GM12878 (cell line): ENCODE measurements around the gene NDUFS6. TPM values are rescaled to one million over a fixed set of nuclear protein-coding genes. Genes with fewer than 3 reads are reported as not detected.

Experiments used
- ATAC-seq: fragments of 200-7000 bp; cut with Tn5 transposase; 3 replicates; pipeline ENCODE4 v1.9.1; 2020; ENCODE audit warnings: mild to moderate bottlenecking, moderate library complexity
- BruUV-seq: library from RNA; stranded (reverse); fragments of 400-500 nt; replicated peaks from 2 replicates; lab custom pipeline; 2021; lab: Mats Ljungman, UMichigan
- CTCF ChIA-PET: fragments of 300-600 bp; sonication (Branson Sonifier 250); formaldehyde crosslinking; extraction: SDS; loops from one replicate; lab custom pipeline; 2021; ENCODE audit warnings: inconsistent platforms; lab: Yijun Ruan, JAX
- POLR2A ChIA-PET: fragments of 350-600 bp; formaldehyde crosslinking; extraction: SDS; loops from one replicate; lab custom pipeline; 2021; ENCODE audit warnings: inconsistent platforms; lab: Charles Lee
- RAD21 ChIA-PET: fragments of 300-600 bp; sonication (Branson Sonifier 250); formaldehyde crosslinking; loops from one replicate; lab custom pipeline; 2023; ENCODE audit warnings: antibody characterized with exemption; ENCODE audit not compliant: unreplicated experiment; lab: Charles Lee
- SMC1A ChIA-PET: fragments of 300-600 bp; sonication (Branson Sonifier 250); formaldehyde crosslinking; loops from one replicate; lab custom pipeline; 2023; ENCODE audit not compliant: unreplicated experiment, uncharacterized antibody; lab: Charles Lee
- DNase-seq: peaks from one replicate; pipeline ENCODE4 v3.0.0-alpha.2; 2011; ENCODE audit warnings: low read depth, low spot score
- FAIRE-seq: peaks from 3 replicates; lab custom pipeline; 2011; peaks lifted over from hg19 to GRCh38; lab: Jason Lieb, UNC
- H2AFZ ChIP-seq: 2 replicates; pipeline ENCODE4 v1.6.0; 2011; ENCODE audit warnings: low read depth, low read length, control low read depth; ENCODE audit not compliant: control insufficient read depth
- H3K27ac ChIP-seq: 2 replicates; pipeline ENCODE4 v1.5.1; 2011; ENCODE audit warnings: control low read depth; ENCODE audit not compliant: control insufficient read depth, insufficient read depth
- H3K27me3 ChIP-seq, 2 experiments: replicated peaks in 1 of 2; 2 replicates each; pipeline versions ENCODE4 v1.6.0 to v1.6.1; 2011; ENCODE audit warnings: low read length in 1 of 2; ENCODE audit not compliant: control insufficient read depth in 2 of 2, insufficient read depth in 2 of 2
- H3K36me3 ChIP-seq, 2 experiments: 2 replicates each; pipeline ENCODE4 v1.5.1; 2011; ENCODE audit warnings: low read length in 1 of 2; ENCODE audit not compliant: control insufficient read depth in 2 of 2, insufficient read depth in 2 of 2
- H3K4me1 ChIP-seq: 2 replicates; pipeline ENCODE4 v1.6.1; 2011; ENCODE audit warnings: mild to moderate bottlenecking, low read length, moderate library complexity, mixed read lengths; ENCODE audit not compliant: control insufficient read depth, insufficient read depth
- H3K4me2 ChIP-seq: 2 replicates; pipeline ENCODE4 v1.6.0; 2011; ENCODE audit warnings: control low read depth; ENCODE audit not compliant: control insufficient read depth, insufficient read depth
- H3K4me3 ChIP-seq: fragments of 200-600 bp; sonication (generic); 2 replicates; pipeline ENCODE4 v1.5.1; 2016
- H3K79me2 ChIP-seq: 2 replicates; pipeline ENCODE4 v1.6.0; 2011; ENCODE audit warnings: low read length; ENCODE audit not compliant: control insufficient read depth, insufficient read depth
- H3K9ac ChIP-seq: 2 replicates; pipeline ENCODE4 v1.8.0; 2011; ENCODE audit warnings: low read length, control low read depth, mixed read lengths; ENCODE audit not compliant: control insufficient read depth, insufficient read depth
- H3K9me3 ChIP-seq: replicated peaks from 3 replicates; pipeline ENCODE4 v1.5.1; 2011; ENCODE audit warnings: mild to moderate bottlenecking, low read length; ENCODE audit not compliant: control insufficient read depth, insufficient read depth
- H4K20me1 ChIP-seq: 2 replicates; pipeline ENCODE4 v1.6.0; 2011; ENCODE audit not compliant: control insufficient read depth, insufficient read depth
- CBX5 ChIP-seq: sonication (generic); IDR thresholded peaks from 2 replicates; pipeline ENCODE4 v1.6.1; 2016; ENCODE audit warnings: low read depth, moderate library complexity, mild to moderate bottlenecking, inconsistent platforms
- CEBPB ChIP-seq, 2 experiments: fragments of 150-350 bp in 1 of 2; IDR thresholded peaks; 2 replicates each; pipeline ENCODE4 v1.6.1; 2012 to 2014; ENCODE audit warnings: low read depth in 2 of 2, low read length in 2 of 2, borderline replicate concordance in 1 of 2, inconsistent platforms in 1 of 2
- FOS ChIP-seq: IDR thresholded peaks from 3 replicates; pipeline ENCODE4 v1.6.1; 2011; ENCODE audit warnings: borderline replicate concordance; ENCODE audit not compliant: insufficient read length; ENCODE audit errors: extremely low read depth
- KDM1A ChIP-seq: fragments of 200-600 bp; sonication (generic); IDR thresholded peaks from 2 replicates; pipeline ENCODE4 v1.6.1; 2016; ENCODE audit warnings: borderline replicate concordance
- MLLT1 ChIP-seq: fragments of 450-650 bp; IDR thresholded peaks from 2 replicates; pipeline ENCODE4 v1.6.1; 2016; ENCODE audit warnings: mild to moderate bottlenecking
- MXI1 ChIP-seq: fragments of 150-350 bp; IDR thresholded peaks from 2 replicates; pipeline ENCODE4 v1.6.1; 2011; ENCODE audit warnings: low read depth, mild to moderate bottlenecking, inconsistent platforms, low read length, improper control_type of control experiment
- NFIC ChIP-seq: IDR thresholded peaks from 2 replicates; pipeline ENCODE4 v1.6.1; 2012; ENCODE audit warnings: low read depth, mild to moderate bottlenecking, inconsistent platforms, low read length, moderate library complexity
- NFYB ChIP-seq: IDR thresholded peaks from 2 replicates; pipeline ENCODE4 v1.6.1; 2011; ENCODE audit warnings: low read depth, mild to moderate bottlenecking, low read length, improper control_type of control experiment, moderate library complexity; ENCODE audit not compliant: insufficient read depth
- POLR2AphosphoS5 ChIP-seq: IDR thresholded peaks from 2 replicates; pipeline ENCODE4 v1.6.1; 2011; ENCODE audit warnings: mild to moderate bottlenecking, low read length, inconsistent platforms
- RELB ChIP-seq: fragments of 450-650 bp; IDR thresholded peaks from 2 replicates; pipeline ENCODE4 v1.6.1; 2017; ENCODE audit warnings: low read depth, mild to moderate bottlenecking, moderate library complexity
- STAT3 ChIP-seq: IDR thresholded peaks from 2 replicates; pipeline ENCODE4 v1.6.1; 2011; ENCODE audit warnings: low read depth, low read length, improper control_type of control experiment
- TAF1 ChIP-seq: IDR thresholded peaks from 2 replicates; pipeline ENCODE4 v1.6.1; 2011; ENCODE audit warnings: mild to moderate bottlenecking, low read depth, low read length, borderline replicate concordance
- USF2 ChIP-seq: IDR thresholded peaks from 2 replicates; pipeline ENCODE4 v1.6.1; 2011; ENCODE audit warnings: low read depth, low read length, improper control_type of control experiment, borderline replicate concordance
- YBX1 ChIP-seq: fragments of 450-650 bp; IDR thresholded peaks from 2 replicates; pipeline ENCODE4 v1.6.1; 2016; ENCODE audit warnings: antibody characterized with exemption
- ZNF592 ChIP-seq: fragments of 450-650 bp; IDR thresholded peaks from 2 replicates; pipeline ENCODE4 v1.6.1; 2017; ENCODE audit warnings: mild to moderate bottlenecking, moderate library complexity
- WGBS: methylation state at CpG from one replicate; pipeline ENCODE4 v1.1.6; 2016; ENCODE audit warnings: low lambda C conversion rate; ENCODE audit not compliant: insufficient replicate concordance, insufficient coverage; ENCODE audit errors: missing lambda C conversion rate; 5-methylcytosine and 5-hydroxymethylcytosine counted together
- in situ Hi-C: fragments of 300-500 bp; cut with MboI; formaldehyde crosslinking; loops from 9 replicates; pipeline ENCODE4 v1.14.3; 2018; ENCODE audit warnings: mixed read lengths
- intact Hi-C: fragments of 100-400 bp; cut with micrococcal nuclease; formaldehyde crosslinking; loops from one replicate; pipeline ENCODE4 v1.14.2; 2022; ENCODE audit not compliant: unreplicated experiment
- polyA plus RNA-seq, 11 experiments: library from polyadenylated mRNA; depleted of rRNA in 4 of 11; unstranded in 6 of 11; stranded (reverse) in 5 of 11; fragments of >200 nt; fragmentation: Nextera tagmentation in 4 of 11; fragmentation: Illumina TruSeq in 1 of 11; extraction: Ambion mirVana in 4 of 11; extraction: Trizol in 1 of 11; gene quantifications; 1 replicate in 1 of 11; 2 replicates in 10 of 11; pipeline versions ENCODE4 v1.2.1 to v1.2.3, GENCODE V29; 2011 to 2016; ENCODE audit warnings: inconsistent platforms in 2 of 11, missing spikeins in 2 of 11, low read depth in 1 of 11
- total RNA-seq, 4 experiments: library from RNA; depleted of rRNA in 3 of 4; stranded (reverse); fragments of >200 nt in 3 of 4; fragmentation: Illumina TruSeq in 1 of 4; extraction: Trizol in 1 of 4; gene quantifications; 2 replicates each; pipeline versions ENCODE4 v1.2.1 to v1.2.3, GENCODE V29; 2013 to 2021

Gene NDUFS6
- total and polyA plus RNA-seq, 10 of the 15 experiments (the other 5 are each of a cell fraction or from before 2014, with no cell fraction given) = 20.7 to 213 (median 58.3) TPM

- no peak overlapping the region for H3K9ac ChIP-seq
- RAD21 ChIA-PET = no interaction called here
- no peak overlapping the region for H3K4me2 ChIP-seq
- H3K9me3 ChIP-seq = no peaks in the 10 kb centered on the region; the same call in 1 of the 3 replicates
- in situ Hi-C loops = no loop called here
- no TSS peak for BruUV-seq
- no peak for DNase-seq
- POLR2A ChIA-PET = interaction anchor here (0.6 kb wide), 1 partner anchor 389 kb away, joined by 4 read pairs; no protein-coding TSS in a partner anchor
- CTCF ChIA-PET = interaction anchor here (1.2 kb wide), 1 partner anchor 15 kb away, joined by 3 read pairs; no protein-coding TSS in a partner anchor
- SMC1A ChIA-PET = interaction anchor here (0.6 kb wide), 1 partner anchor 11 kb away, joined by 4 read pairs; no protein-coding TSS in a partner anchor
- no peaks in the 10 kb centered on the region for H3K4me1 ChIP-seq
- no peak overlapping the region for H3K4me3 ChIP-seq
- no peaks in the 10 kb centered on the region for H3K36me3 ChIP-seq
- 35% methylated on average over 8 of the region's 8 CpGs for WGBS
- no peak overlapping the region for H3K27ac ChIP-seq
- no peak for ATAC-seq
- intact Hi-C loops = no loop called here
- no peaks in the 10 kb centered on the region for H4K20me1 ChIP-seq
- no peak overlapping the region for H2AFZ ChIP-seq
- no peaks in the 10 kb centered on the region for H3K79me2 ChIP-seq
- no peak for FAIRE-seq
- no peaks in the 10 kb centered on the region; a peak in 2 of 4 replicates for H3K27me3 ChIP-seq
- TF ChIP-seq YBX1 (no peak), FOS (no peak), ZNF592 (no peak), STAT3 (no peak), POLR2AphosphoS5 (no peak), TAF1 (no peak), CEBPB (IDR thresholded peaks at IDR 0.05; ENCODE audit: borderline replicate concordance in 1 of 2, low read depth in 2 of 2, low read length in 2 of 2) (no peak), CBX5 (no peak), NFYB (no peak), KDM1A (no peak), USF2 (no peak), MLLT1 (no peak), MXI1 (no peak), NFIC (no peak), RELB (no peak)
Measured at GRCh38 chr5:1753490-1753889, 47.7 kb upstream of the NDUFS6 start.
